Fibroblast of skin of abdomen (primary cell): ENCODE data around the gene LYSMD4. TPM values are rescaled to one million over a fixed set of nuclear protein-coding genes. Genes with fewer than 3 reads are reported as not detected.
"Not testable (repeated sequence)": the region's sequence is repeated elsewhere in the genome, so short reads cannot be mapped to it uniquely, and the experiment has no call there.

ENCODE experiments used
- DNase-seq: peaks from one replicate; pipeline ENCODE4 v3.0.0-alpha.2; 2013
- polyA plus RNA-seq, 2 experiments: library from polyadenylated mRNA; unstranded; fragments of 120-200 nt; gene quantifications; one replicate each; pipeline ENCODE4 v1.2.1, GENCODE V29; 2013; ENCODE audit not compliant: insufficient read length in 2 of 2

Gene LYSMD4
- polyA plus RNA-seq (2013, experiment 1 of 2; ENCODE audit: insufficient read length) = 5.9 TPM
- 5.0 TPM for polyA plus RNA-seq (2013, experiment 2 of 2; ENCODE audit: insufficient read length)

- DNase-seq = peak; percentile 93
Observed at GRCh38 chr15:99733268-99734039, at the start of gene LYSMD4. LYSMD4 (minus strand) TSS chr15:99733437; CDS start chr15:99731999, 1,438 bp downstream.

GRCh38 chr15:99782029-99782428, 48.8 kb upstream of the LYSMD4 start:
- not testable (repeated sequence) for DNase-seq

- DNase-seq = no peak
Observed at GRCh38 chr15:99777144-99777543, 43.9 kb upstream of the LYSMD4 start.

GRCh38 chr15:99764522-99764921, 31.3 kb upstream of the LYSMD4 start:
- no peak for DNase-seq

- DNase-seq = no peak
Observed at GRCh38 chr15:99763827-99764226, 30.6 kb upstream of the LYSMD4 start.

- no peak for DNase-seq
Observed at GRCh38 chr15:99762288-99762687, 29.1 kb upstream of the LYSMD4 start.

- DNase-seq = peak; percentile 58
Observed at GRCh38 chr15:99755692-99756409, 22.6 kb upstream of the LYSMD4 start.

- no peak for DNase-seq
Observed at GRCh38 chr15:99753066-99753465, 19.8 kb upstream of the LYSMD4 start.

- no peak for DNase-seq
Observed at GRCh38 chr15:99752556-99752955, 19.3 kb upstream of the LYSMD4 start.

- DNase-seq = not testable (repeated sequence)
Observed at GRCh38 chr15:99750326-99750725, 17.1 kb upstream of the LYSMD4 start.

GRCh38 chr15:99749386-99749785, 16.1 kb upstream of the LYSMD4 start:
- no peak for DNase-seq

GRCh38 chr15:99745370-99746086, 12.3 kb upstream of the LYSMD4 start:
- DNase-seq = no peak

- no peak for DNase-seq
Observed at GRCh38 chr15:99744142-99744541, 10.9 kb upstream of the LYSMD4 start.

- DNase-seq = no peak
Observed at GRCh38 chr15:99741835-99742234, 8.6 kb upstream of the LYSMD4 start.

- DNase-seq = no peak
Observed at GRCh38 chr15:99738021-99738847, 5.0 kb upstream of the LYSMD4 start.

- DNase-seq = no peak
Observed at GRCh38 chr15:99736702-99737101, 3.5 kb upstream of the LYSMD4 start.

GRCh38 chr15:99735868-99736267, 2.6 kb upstream of the LYSMD4 start:
- no peak for DNase-seq

GRCh38 chr15:99734575-99734974, 1.3 kb upstream of the LYSMD4 start:
- no peak for DNase-seq

- DNase-seq = not testable (repeated sequence)
Observed at GRCh38 chr15:99734040-99734291, 729 bp upstream of the LYSMD4 start.

GRCh38 chr15:99732751-99733267, 428 bp downstream of the LYSMD4 start:
- DNase-seq = no peak

GRCh38 chr15:99732124-99732750, 1.0 kb downstream of the LYSMD4 start:
- peak; percentile 8 for DNase-seq
